ENCODE results near the gene ACSS3. TPM values are rescaled to one million over a fixed set of nuclear protein-coding genes. Genes with fewer than 3 reads are reported as not detected.

ACSS3 gene
- total and polyA plus RNA-seq, 2 donors (not counting 1 experiment from before 2014, with no cell fraction given) = not detected

GRCh38 chr12:81203671-81204204, 125.9 kb downstream of the ACSS3 start:
- no peak for TF ChIP-seq CTCF (IDR thresholded peaks at IDR 0.05)
- no peak for TF ChIP-seq EZH2 (IDR thresholded peaks at IDR 0.05; ENCODE audit: borderline replicate concordance, insufficient read depth, low read depth, low read length, poor library complexity, severe bottlenecking)
- no CpG with 5 or more reads among the region's 3 CpGs for WGBS (ENCODE audit: insufficient coverage)
- H3K27ac ChIP-seq (ENCODE audit: low read length in 2 of 2) = no peak overlapping the region
- no peak overlapping the region for H3K9ac ChIP-seq (ENCODE audit: low read length)
- H3K4me3 Mint-ChIP-seq = no peak overlapping the region
- ChIA-PET POLR2A (no interaction called here), CTCF (no interaction called here)
- no peaks in the 10 kb centered on the region for H3K27me3 ChIP-seq (replicated peaks in 1 of 4; ENCODE audit: control extremely low read depth in 1 of 4, control insufficient read depth in 3 of 4, insufficient read depth in 4 of 4, low read length in 3 of 4)
- no peaks in the 10 kb centered on the region for H4K20me1 ChIP-seq (ENCODE audit: control insufficient read depth, insufficient read depth, low read length, poor library complexity, severe bottlenecking)
- intact Hi-C loops (cut with micrococcal nuclease) = no loop called here
- no peak overlapping the region for H2AFZ ChIP-seq (ENCODE audit: insufficient read depth, low read depth, low read length, poor library complexity, severe bottlenecking)
- H3K9me3 ChIP-seq (ENCODE audit: control extremely low read depth in 1 of 3, control insufficient read depth in 2 of 3, insufficient read depth in 1 of 3, low read length in 2 of 3) = no peaks in the 10 kb centered on the region
- no peak overlapping the region for H3K27ac Mint-ChIP-seq
- H3K4me1 Mint-ChIP-seq = no peaks in the 10 kb centered on the region
- H3K79me2 ChIP-seq (ENCODE audit: control insufficient read depth, insufficient read depth, low read length) = no peaks in the 10 kb centered on the region
- no peaks in the 10 kb centered on the region for H3K4me1 ChIP-seq (ENCODE audit: control insufficient read depth in 2 of 2, insufficient read depth in 2 of 2, low read length in 2 of 2)
- H3K9me3 Mint-ChIP-seq (ENCODE audit: insufficient read depth) = no peaks in the 10 kb centered on the region
- DNase-seq (no peak), ATAC-seq (ENCODE audit: low read depth) (no peak)
- no peak overlapping the region for H3K4me3 ChIP-seq (ENCODE audit: control extremely low read depth in 1 of 5, extremely low read depth in 1 of 5, insufficient read depth in 1 of 5, low read depth in 2 of 5, low read length in 4 of 5)
- no peaks in the 10 kb centered on the region for H3K27me3 Mint-ChIP-seq
- H3K4me2 ChIP-seq (replicated peaks; ENCODE audit: low read depth, low read length, poor library complexity, severe bottlenecking) = no peak overlapping the region
- no peaks in the 10 kb centered on the region for H3K36me3 ChIP-seq (replicated peaks in 1 of 2; ENCODE audit: control extremely low read depth in 1 of 2, control insufficient read depth in 1 of 2, extremely low read depth in 1 of 2, insufficient read depth in 2 of 2, low read length in 1 of 2)

DNA sequence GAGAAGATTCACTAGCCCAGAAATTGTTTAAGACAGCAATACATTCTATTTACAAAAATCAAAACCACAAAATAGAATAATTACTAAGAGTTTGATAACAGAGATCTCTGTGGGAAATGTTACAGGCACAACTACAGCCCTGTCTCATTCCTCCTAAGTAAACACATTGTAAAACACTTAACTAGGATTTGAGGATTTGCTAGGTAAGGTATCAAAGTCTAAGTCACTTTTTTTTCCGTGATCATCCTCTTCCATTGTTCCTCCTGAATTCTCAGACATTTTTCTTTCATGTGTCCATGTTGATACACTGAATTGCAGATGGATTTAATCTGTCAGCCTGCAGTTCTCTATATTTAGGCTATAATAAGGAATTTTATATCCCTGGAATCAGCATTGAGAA, 127.5 kb downstream of the ACSS3 start:
- H3K4me3 Mint-ChIP-seq = no peak overlapping the region
- DNase-seq (no peak), ATAC-seq (ENCODE audit: low read depth) (no peak)
- H3K4me3 ChIP-seq (ENCODE audit: control extremely low read depth in 1 of 5, extremely low read depth in 1 of 5, insufficient read depth in 1 of 5, low read depth in 2 of 5, low read length in 4 of 5) = no peak overlapping the region
- H3K4me2 ChIP-seq (replicated peaks; ENCODE audit: low read depth, low read length, poor library complexity, severe bottlenecking) = no peak overlapping the region
- intact Hi-C loops (cut with micrococcal nuclease) = no loop called here
- POLR2A ChIA-PET = no interaction called here
- H3K4me1 Mint-ChIP-seq = no peaks in the 10 kb centered on the region
- WGBS (ENCODE audit: insufficient coverage) = no CpG with 5 or more reads among the region's 1 CpG
- H4K20me1 ChIP-seq (ENCODE audit: control insufficient read depth, insufficient read depth, low read length, poor library complexity, severe bottlenecking) = no peaks in the 10 kb centered on the region
- H3K9me3 ChIP-seq (ENCODE audit: control extremely low read depth in 1 of 3, control insufficient read depth in 2 of 3, insufficient read depth in 1 of 3, low read length in 2 of 3) = no peaks in the 10 kb centered on the region
- H3K36me3 ChIP-seq (replicated peaks in 1 of 2; ENCODE audit: control extremely low read depth in 1 of 2, control insufficient read depth in 1 of 2, extremely low read depth in 1 of 2, insufficient read depth in 2 of 2, low read length in 1 of 2) = no peaks in the 10 kb centered on the region
- H3K27ac ChIP-seq (ENCODE audit: low read length in 2 of 2) = no peak overlapping the region
- H3K27me3 ChIP-seq (replicated peaks in 1 of 4; ENCODE audit: control extremely low read depth in 1 of 4, control insufficient read depth in 3 of 4, insufficient read depth in 4 of 4, low read length in 3 of 4) = no peaks in the 10 kb centered on the region
- no peaks in the 10 kb centered on the region for H3K4me1 ChIP-seq (ENCODE audit: control insufficient read depth in 2 of 2, insufficient read depth in 2 of 2, low read length in 2 of 2)
- no peaks in the 10 kb centered on the region for H3K79me2 ChIP-seq (ENCODE audit: control insufficient read depth, insufficient read depth, low read length)
- no peaks in the 10 kb centered on the region for H3K27me3 Mint-ChIP-seq
- CTCF ChIA-PET = no interaction called here
- no peak overlapping the region for H3K27ac Mint-ChIP-seq
- no peaks in the 10 kb centered on the region for H3K9me3 Mint-ChIP-seq (ENCODE audit: insufficient read depth)
- no peak for TF ChIP-seq EZH2 (IDR thresholded peaks at IDR 0.05; ENCODE audit: borderline replicate concordance, insufficient read depth, low read depth, low read length, poor library complexity, severe bottlenecking)
- no peak for TF ChIP-seq CTCF (IDR thresholded peaks at IDR 0.05)
- H3K9ac ChIP-seq (ENCODE audit: low read length) = no peak overlapping the region
- H2AFZ ChIP-seq (ENCODE audit: insufficient read depth, low read depth, low read length, poor library complexity, severe bottlenecking) = no peak overlapping the region
